Measurements from ENCODE around the gene TSPYL2.

TSPYL2 gene

DNA sequence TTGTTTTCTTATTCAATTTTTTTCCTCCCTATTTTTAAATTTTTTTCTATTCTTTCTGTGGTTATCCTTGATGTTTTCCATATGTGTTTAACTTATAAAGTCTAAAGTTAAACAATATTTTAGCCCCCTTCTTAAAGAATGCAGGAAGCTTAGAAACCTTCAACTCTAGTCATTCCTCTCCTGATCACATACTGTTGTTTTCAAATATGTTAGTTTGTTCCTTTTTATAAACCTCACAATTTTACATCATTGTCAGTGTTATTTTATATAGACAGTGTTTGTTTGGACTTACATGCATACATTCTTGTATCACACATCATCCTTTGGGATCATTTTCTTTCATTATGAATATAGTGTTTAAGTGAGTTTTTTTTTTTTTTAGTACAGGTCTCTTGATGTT is 43.3 kb downstream of the TSPYL2 start:
- no peak for DNase-seq (ENCODE audit: low spot score)

DNA sequence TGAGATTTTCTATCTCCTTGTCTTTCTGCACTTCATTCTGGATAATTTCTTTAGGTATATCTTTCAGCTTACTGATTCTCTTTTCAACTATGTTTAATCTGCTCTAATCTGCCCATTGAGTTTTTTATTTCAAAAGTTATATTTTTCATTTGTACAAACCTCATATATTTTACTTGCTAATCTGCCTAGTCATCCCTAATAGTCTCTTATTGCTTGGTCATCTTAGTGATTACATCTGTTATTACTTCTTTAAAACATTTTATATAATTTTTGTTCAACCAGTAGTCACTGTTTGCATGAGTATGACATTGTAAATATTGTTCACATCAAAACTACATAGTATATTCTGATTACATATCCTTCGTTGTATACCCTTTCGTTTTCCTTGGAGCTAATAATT is 44.2 kb downstream of the TSPYL2 start:
- DNase-seq (ENCODE audit: low spot score) = no peak

DNA sequence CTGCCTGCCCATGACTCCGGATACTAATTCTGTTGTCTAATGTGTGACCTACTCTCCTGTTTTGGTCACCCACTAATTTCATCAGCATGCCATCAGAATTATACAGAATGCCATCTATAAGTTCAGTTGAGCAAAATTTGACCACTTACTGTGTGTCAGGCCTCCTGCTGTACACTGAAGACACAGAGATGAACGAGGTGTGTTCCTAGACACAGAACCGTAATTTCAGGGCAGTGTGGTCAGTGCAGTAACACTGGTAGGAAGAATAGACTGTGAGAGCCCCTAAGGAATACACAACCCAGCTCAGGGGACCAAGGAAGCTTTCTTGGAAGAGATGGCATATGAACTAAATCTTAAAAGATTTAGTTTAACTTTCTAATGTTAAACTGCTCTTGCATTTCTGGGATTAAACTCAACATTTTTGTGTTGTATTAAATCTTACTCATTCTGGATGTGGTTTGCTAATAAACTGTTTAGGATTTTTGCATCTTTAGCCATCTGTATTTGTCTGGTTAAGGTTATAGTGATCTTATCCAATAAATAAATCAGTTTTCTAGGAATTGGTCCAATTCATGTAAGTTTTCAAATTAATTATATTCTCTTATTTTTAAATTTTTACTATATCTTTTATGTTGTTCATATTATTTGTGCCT is 46.1 kb downstream of the TSPYL2 start:
- DNase-seq (ENCODE audit: low spot score) = no peak

DNA sequence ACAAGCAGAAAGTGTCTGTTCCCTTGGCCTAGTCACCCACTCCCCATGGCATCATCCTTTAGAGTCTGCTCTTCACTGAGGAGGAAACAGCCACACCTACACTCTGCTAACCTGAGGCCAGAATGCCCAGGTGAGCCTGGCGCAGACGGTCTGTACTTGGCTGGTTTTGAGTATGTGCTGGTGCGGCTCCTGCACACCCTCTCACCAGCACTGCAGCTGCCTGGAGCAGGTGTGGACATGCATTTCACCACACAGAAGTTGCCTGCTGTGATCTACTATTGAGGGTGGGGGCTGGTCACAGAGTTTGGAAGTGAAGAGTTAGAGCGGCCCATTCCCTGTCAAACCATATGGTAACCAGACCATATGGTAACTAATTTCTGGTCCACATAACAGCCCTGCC is 51.2 kb downstream of the TSPYL2 start:
- no peak for DNase-seq (ENCODE audit: low spot score)

DNA sequence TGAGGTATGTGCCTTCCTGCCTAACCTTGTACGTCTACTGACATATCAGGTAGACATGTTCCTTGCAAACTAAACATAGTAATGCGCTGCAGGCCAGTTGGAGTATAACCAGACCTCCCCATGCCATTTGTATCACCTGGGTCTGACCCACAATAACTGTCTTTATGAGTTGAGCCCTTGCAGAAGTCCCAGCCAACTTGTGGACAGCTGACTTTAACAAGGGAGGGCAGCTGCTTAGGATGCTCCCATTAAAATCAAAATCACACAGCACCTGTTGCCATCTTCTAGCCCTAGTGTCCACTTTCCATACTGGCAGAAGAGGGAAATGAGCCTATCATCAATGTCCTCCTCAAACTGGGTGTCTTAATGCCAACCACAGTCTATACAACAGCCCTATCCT is 53.4 kb downstream of the TSPYL2 start:
- DNase-seq (ENCODE audit: low spot score) = no peak

All from CD4-positive, alpha-beta T cell treated with Interleukin-15 for 4 hours (primary cell).